ENCODE results near the gene MXD4. TPM values are rescaled to one million over a fixed set of nuclear protein-coding genes. Genes with fewer than 3 reads are reported as not detected.

MXD4 gene
- total RNA-seq, 4 donors from 2014 or later, result 38.8 to 86.4 (median 59.2) TPM

DNA sequence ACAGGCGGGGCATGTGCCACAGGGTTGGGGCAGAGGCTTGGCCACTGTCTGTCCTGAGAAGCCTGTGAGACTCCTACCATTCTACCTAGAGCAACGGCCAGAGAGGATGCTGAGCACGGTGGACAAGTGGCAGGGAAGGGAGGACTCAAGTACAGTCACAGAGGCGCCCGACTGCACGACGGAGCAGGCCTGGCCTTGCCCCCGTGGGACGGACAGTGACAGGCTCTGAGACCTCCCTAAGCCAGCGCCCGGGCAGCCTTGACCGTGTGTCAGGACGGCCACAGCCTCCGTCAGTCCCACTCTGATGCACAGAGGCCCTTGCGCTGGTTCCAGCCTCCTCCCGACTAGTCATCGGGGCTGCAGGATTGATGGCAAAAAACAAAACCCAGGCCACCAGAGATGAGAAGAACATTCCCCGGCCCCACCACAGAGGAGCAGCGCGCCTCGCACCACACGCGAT is 36.7 kb upstream of the MXD4 start:
- no peak for TF ChIP-seq EP300 (IDR thresholded peaks at IDR 0.05)
- intact Hi-C loops (cut with DNase I), result no loop called here
- Histone ChIP-seq H3K4me3 (no peak overlapping the region), H3K27ac (replicated peaks in 1 of 4) (no peak overlapping the region), H3K4me1 (peaks cover 0 to 12% (median 6%) of the 10 kb centered on the region in 4 donors), H3K36me3 (peaks cover 0 to 4% (median 0%) of the 10 kb centered on the region in 4 donors), H3K9me3 (peaks cover 0 to 11% (median 3%) of the 10 kb centered on the region in 4 donors), H3K27me3 (no peaks in the 10 kb centered on the region)
- no peak for DNase-seq (ENCODE audit: extremely low spot score)
- WGBS, result 89% methylated on average over 17 of the region's 23 CpGs

DNA sequence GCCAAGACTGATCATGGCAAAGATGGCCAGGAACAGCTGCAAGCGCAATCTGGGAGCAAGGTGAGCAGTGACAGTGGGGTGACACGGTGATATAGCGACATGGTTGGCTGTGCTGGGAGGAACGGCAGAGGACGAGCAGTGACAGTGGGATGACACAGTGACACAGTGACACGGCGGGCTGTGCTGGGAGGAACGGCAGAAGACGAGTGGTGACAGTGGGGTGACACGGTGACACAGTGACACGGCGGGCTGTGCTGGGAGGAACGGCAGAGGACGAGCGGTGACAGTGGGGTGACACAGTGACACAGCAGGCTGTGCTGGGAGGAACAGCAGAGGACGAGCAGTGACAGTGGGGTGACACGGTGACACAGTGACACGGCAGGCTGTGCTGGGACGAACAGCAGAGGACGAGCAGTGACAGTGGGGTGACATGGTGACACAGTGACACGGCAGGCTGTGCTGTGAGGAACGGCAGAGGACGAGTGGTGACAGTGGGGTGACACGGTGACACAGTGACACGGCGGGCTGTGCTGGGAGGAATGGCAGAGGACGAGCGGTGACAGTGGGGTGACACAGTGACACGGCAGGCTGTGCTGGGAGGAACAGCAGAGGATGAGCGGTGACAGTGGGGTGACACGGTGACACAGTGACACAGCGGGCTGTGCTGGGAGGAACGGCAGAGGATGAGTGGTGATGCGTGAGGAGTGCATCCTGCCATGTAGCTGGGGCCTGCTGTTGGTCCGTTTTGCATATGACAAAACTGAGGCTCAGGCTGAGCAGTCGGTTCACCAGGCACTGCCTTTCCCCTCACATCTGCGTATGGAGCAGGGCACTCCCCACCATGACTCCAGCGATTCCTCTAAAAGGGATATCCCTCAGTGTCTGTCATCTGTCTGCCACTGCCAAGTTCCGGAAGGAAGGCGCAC is 36.0 kb upstream of the MXD4 start:
- TF ChIP-seq POLR2A (IDR thresholded peaks at IDR 0.05; ENCODE audit: low read depth) (no peak), EP300 (IDR thresholded peaks at IDR 0.05) (no peak), POLR2AphosphoS5 (IDR thresholded peaks at IDR 0.05) (no peak)
- TF ChIP-seq, protein P1, sequence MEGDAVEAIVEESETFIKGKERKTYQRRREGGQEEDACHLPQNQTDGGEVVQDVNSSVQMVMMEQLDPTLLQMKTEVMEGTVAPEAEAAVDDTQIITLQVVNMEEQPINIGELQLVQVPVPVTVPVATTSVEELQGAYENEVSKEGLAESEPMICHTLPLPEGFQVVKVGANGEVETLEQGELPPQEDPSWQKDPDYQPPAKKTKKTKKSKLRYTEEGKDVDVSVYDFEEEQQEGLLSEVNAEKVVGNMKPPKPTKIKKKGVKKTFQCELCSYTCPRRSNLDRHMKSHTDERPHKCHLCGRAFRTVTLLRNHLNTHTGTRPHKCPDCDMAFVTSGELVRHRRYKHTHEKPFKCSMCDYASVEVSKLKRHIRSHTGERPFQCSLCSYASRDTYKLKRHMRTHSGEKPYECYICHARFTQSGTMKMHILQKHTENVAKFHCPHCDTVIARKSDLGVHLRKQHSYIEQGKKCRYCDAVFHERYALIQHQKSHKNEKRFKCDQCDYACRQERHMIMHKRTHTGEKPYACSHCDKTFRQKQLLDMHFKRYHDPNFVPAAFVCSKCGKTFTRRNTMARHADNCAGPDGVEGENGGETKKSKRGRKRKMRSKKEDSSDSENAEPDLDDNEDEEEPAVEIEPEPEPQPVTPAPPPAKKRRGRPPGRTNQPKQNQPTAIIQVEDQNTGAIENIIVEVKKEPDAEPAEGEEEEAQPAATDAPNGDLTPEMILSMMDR (IDR thresholded peaks at IDR 0.05), result no peak
- no peak overlapping the region for H3K27ac ChIP-seq (replicated peaks in 1 of 4)
- H3K36me3 ChIP-seq, result peaks cover 0 to 4% (median 0%) of the 10 kb centered on the region in 4 donors
- peaks cover 0 to 13% (median 6%) of the 10 kb centered on the region in 4 donors for H3K4me1 ChIP-seq
- no peak overlapping the region for H3K4me3 ChIP-seq
- DNase-seq (ENCODE audit: extremely low spot score), result no peak
- H3K9me3 ChIP-seq, result peaks cover 0 to 10% (median 3%) of the 10 kb centered on the region in 4 donors
- WGBS, result 89% methylated on average over 40 of the region's 40 CpGs
- intact Hi-C loops (cut with DNase I), result no loop called here
- H3K27me3 ChIP-seq, result no peaks in the 10 kb centered on the region

DNA sequence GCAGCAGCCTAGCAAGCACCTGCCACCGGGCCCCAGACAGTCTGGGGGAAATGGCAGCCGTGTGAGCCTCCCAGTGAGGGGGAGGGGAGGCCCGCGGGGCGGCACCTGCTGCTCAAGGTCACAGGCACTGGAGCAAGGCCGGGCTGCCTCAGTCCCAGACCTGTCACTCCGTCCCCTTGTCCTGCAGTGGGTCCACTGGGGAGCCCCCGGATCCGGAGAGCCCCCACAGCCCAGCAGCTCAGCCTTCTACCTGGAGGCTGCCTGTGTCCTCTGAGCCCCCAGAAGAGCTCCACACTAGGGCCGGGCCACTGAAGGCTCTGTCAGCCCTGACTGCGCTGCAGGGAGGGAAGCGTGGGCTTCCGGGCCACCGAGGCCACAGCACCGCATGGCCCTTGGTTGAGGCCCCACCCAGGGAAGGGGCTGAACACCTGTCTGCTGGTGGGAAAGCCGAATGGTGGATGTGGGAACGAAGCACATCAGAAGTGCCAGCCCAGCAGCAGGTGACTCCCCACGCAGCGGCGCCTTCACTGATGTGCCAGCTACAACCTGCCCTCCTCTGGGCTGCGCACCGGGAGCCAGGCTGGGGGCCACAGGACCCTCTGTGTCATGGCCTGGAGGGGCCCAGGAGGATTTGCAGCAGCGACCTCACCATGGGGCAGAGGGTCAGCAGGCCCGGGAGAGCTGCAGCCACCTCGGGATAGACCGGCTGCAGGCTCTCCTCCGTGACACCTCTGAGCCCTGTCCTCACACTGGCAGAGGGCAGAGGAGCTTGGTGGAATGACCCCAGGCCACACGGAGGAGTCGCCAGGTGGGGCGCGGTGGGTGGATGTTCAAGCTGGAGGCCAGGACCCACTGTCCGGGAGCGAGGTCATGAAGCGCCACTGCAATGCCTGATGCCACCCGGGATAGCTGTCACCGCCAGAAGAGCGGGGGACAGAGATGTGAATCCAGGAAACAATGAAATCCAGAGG is 35.0 kb upstream of the MXD4 start:
- peaks cover 0 to under 1% (median 0%) of the 10 kb centered on the region in 4 donors for H3K9me3 ChIP-seq
- peaks cover 0 to 4% (median 0%) of the 10 kb centered on the region in 4 donors for H3K36me3 ChIP-seq
- 96% methylated on average over 24 of the region's 37 CpGs for WGBS
- no peak overlapping the region for H3K4me3 ChIP-seq
- DNase-seq (ENCODE audit: extremely low spot score), result no peak
- H3K4me1 ChIP-seq, result peaks cover 0 to 19% (median 9%) of the 10 kb centered on the region in 4 donors
- H3K27me3 ChIP-seq, result no peaks in the 10 kb centered on the region
- no peak overlapping the region for H3K27ac ChIP-seq (replicated peaks in 1 of 4)
- TF ChIP-seq EP300 (IDR thresholded peaks at IDR 0.05) (no peak), POLR2A (IDR thresholded peaks at IDR 0.05; ENCODE audit: low read depth) (no peak)
- intact Hi-C loops (cut with DNase I), result no loop called here

- intact Hi-C loops (cut with DNase I), result no loop called here
- no peak for TF ChIP-seq POLR2A (IDR thresholded peaks at IDR 0.05; ENCODE audit: low read depth)
- TF ChIP-seq, protein P1 (IDR thresholded peaks at IDR 0.05), result no peak
- no peak for TF ChIP-seq EP300 (IDR thresholded peaks at IDR 0.05)
- no peak for TF ChIP-seq POLR2AphosphoS5 (IDR thresholded peaks at IDR 0.05)
- WGBS, result 91% methylated on average over 14 of the region's 14 CpGs
- H3K9me3 ChIP-seq, result no peaks in the 10 kb centered on the region
- H3K4me1 ChIP-seq, result peaks cover 0 to 16% (median 8%) of the 10 kb centered on the region in 4 donors
- no peak overlapping the region for H3K27ac ChIP-seq (replicated peaks in 1 of 4)
- no peaks in the 10 kb centered on the region for H3K27me3 ChIP-seq
- DNase-seq (ENCODE audit: extremely low spot score), result no peak
- peaks cover 0 to 4% (median 0%) of the 10 kb centered on the region in 4 donors for H3K36me3 ChIP-seq
- H3K4me3 ChIP-seq, result no peak overlapping the region
Measured at GRCh38 chr4:2295900-2296442, 34.1 kb upstream of the MXD4 start.

GRCh38 chr4:2295500-2295899 is 33.6 kb upstream of the MXD4 start:
- H3K27me3 ChIP-seq, result no peaks in the 10 kb centered on the region
- no peaks in the 10 kb centered on the region for H3K9me3 ChIP-seq
- WGBS, result 91% methylated on average over 9 of the region's 9 CpGs
- TF ChIP-seq, protein P1 (IDR thresholded peaks at IDR 0.05), result no peak
- no peak for TF ChIP-seq POLR2AphosphoS5 (IDR thresholded peaks at IDR 0.05)
- no peak for TF ChIP-seq EP300 (IDR thresholded peaks at IDR 0.05)
- TF ChIP-seq POLR2A (IDR thresholded peaks at IDR 0.05; ENCODE audit: low read depth), result no peak
- H3K4me3 ChIP-seq, result no peak overlapping the region
- H3K36me3 ChIP-seq, result peaks cover 0 to 4% (median 0%) of the 10 kb centered on the region in 4 donors
- DNase-seq (ENCODE audit: extremely low spot score), result no peak
- H3K4me1 ChIP-seq, result peaks cover 0 to 16% (median 7%) of the 10 kb centered on the region in 4 donors
- H3K27ac ChIP-seq (replicated peaks in 1 of 4), result no peak overlapping the region
- intact Hi-C loops (cut with DNase I), result no loop called here

All from esophagus muscularis mucosa (tissue), 4 donors.